OCI-LY3 (cell line): ENCODE measurements around the gene RASGRP4.

Source experiments
- CTCF ChIP-seq: fragments of 200-600, 300-600 bp; sonication (generic); IDR thresholded peaks from 2 replicates; pipeline ENCODE4 v1.5.1; 2014; ENCODE audit warnings: antibody characterized with exemption, low read length, low read depth
- EZH2phosphoT487 ChIP-seq: fragments of 200-600 bp; shearing (Covaris generic); IDR thresholded peaks from 2 replicates; pipeline ENCODE4 v1.6.1; 2018; ENCODE audit warnings: antibody characterized with exemption, mixed run types, low read depth

GRCh38 chr19:38391911-38392464 is 34.0 kb downstream of the RASGRP4 start:
- TF ChIP-seq CTCF (no peak), EZH2phosphoT487 (no peak)
